H9 (cell line): ENCODE measurements around the gene GSX2. TPM values are rescaled to one million over a fixed set of nuclear protein-coding genes. Genes with fewer than 3 reads are reported as not detected.
A peak's percentile ranks its signal among the peaks of the same experiment; 100 is the strongest.

Experiments used
- DNase-seq: peaks from one replicate; pipeline ENCODE4 v3.0.0-alpha.2; 2017
- H2AFZ ChIP-seq: one replicate; pipeline ENCODE4 v1.6.1; 2013; ENCODE audit warnings: mild to moderate bottlenecking, low read length, control low read depth, moderate library complexity
- H2AK5ac ChIP-seq: 2 replicates; pipeline ENCODE4 v1.6.1; 2013; ENCODE audit warnings: low read length, control low read depth, mixed read lengths; ENCODE audit not compliant: insufficient read length
- H2BK120ac ChIP-seq: one replicate; pipeline ENCODE4 v1.6.1; 2013; ENCODE audit warnings: low read depth, mild to moderate bottlenecking, low read length, control low read depth, inconsistent platforms; ENCODE audit not compliant: poor library complexity, severe bottlenecking
- H2BK12ac ChIP-seq: 2 replicates; pipeline ENCODE4 v1.6.1; 2013; ENCODE audit warnings: low read length, control low read depth, mixed read lengths, low read depth; ENCODE audit not compliant: insufficient read length
- H2BK15ac ChIP-seq: 2 replicates; pipeline ENCODE4 v1.6.1; 2013; ENCODE audit warnings: low read depth, low read length, control low read depth
- H2BK20ac ChIP-seq: one replicate; pipeline ENCODE4 v1.6.1; 2013; ENCODE audit warnings: low read depth, mild to moderate bottlenecking, low read length, control low read depth, inconsistent platforms; ENCODE audit not compliant: poor library complexity, severe bottlenecking
- H2BK5ac ChIP-seq: 2 replicates; pipeline ENCODE4 v1.6.1; 2013; ENCODE audit warnings: low read length, control low read depth, mixed read lengths; ENCODE audit not compliant: insufficient read length
- H3K14ac ChIP-seq: 2 replicates; pipeline ENCODE4 v1.6.1; 2013; ENCODE audit warnings: low read length, control low read depth; ENCODE audit not compliant: insufficient read depth
- H3K18ac ChIP-seq: 2 replicates; pipeline ENCODE4 v1.6.1; 2013; ENCODE audit warnings: low read depth, mild to moderate bottlenecking, mixed read lengths, low read length, control low read depth; ENCODE audit not compliant: insufficient read length
- H3K23ac ChIP-seq: 2 replicates; pipeline ENCODE4 v1.6.1; 2013; ENCODE audit warnings: low read length, control low read depth, mixed read lengths, low read depth; ENCODE audit not compliant: insufficient read length
- H3K23me2 ChIP-seq: 2 replicates; pipeline ENCODE4 v1.6.1; 2013; ENCODE audit warnings: low read depth, mild to moderate bottlenecking, mixed read lengths, low read length, control low read depth; ENCODE audit not compliant: insufficient read length, poor library complexity, severe bottlenecking
- H3K27ac ChIP-seq: 2 replicates; pipeline ENCODE4 v1.5.1; 2013; ENCODE audit warnings: low read length, control low read depth, mixed read lengths, low read depth; ENCODE audit not compliant: insufficient read length
- H3K27me3 ChIP-seq: 2 replicates; pipeline ENCODE4 v1.6.1; 2013; ENCODE audit warnings: low read length, control low read depth, inconsistent platforms; ENCODE audit not compliant: insufficient read depth
- H3K4ac ChIP-seq: 2 replicates; pipeline ENCODE4 v1.6.1; 2013; ENCODE audit warnings: low read depth, mild to moderate bottlenecking, control low read depth, inconsistent platforms, low read length, moderate library complexity
- H3K4me1 ChIP-seq: 2 replicates; pipeline ENCODE4 v1.6.1; 2013; ENCODE audit warnings: low read length, control low read depth, inconsistent platforms; ENCODE audit not compliant: insufficient read depth
- H3K4me2 ChIP-seq: 2 replicates; pipeline ENCODE4 v1.6.1; 2013; ENCODE audit warnings: low read length, control low read depth, mixed read lengths; ENCODE audit not compliant: insufficient read length, insufficient read depth
- H3K56ac ChIP-seq: 2 replicates; pipeline ENCODE4 v1.6.1; 2013; ENCODE audit warnings: low read depth, mild to moderate bottlenecking, mixed read lengths, low read length, control low read depth; ENCODE audit not compliant: insufficient read length
- H3K79me1 ChIP-seq: 2 replicates; pipeline ENCODE4 v1.6.1; 2013; ENCODE audit warnings: low read depth, mild to moderate bottlenecking, moderate library complexity, low read length, control low read depth, inconsistent platforms; ENCODE audit not compliant: insufficient read depth, poor library complexity, severe bottlenecking
- H3K79me2 ChIP-seq: 2 replicates; pipeline ENCODE4 v1.6.1; 2013; ENCODE audit warnings: low read length, control low read depth, inconsistent platforms; ENCODE audit not compliant: insufficient read depth
- H3K9ac ChIP-seq: 2 replicates; pipeline ENCODE4 v1.6.1; 2013; ENCODE audit warnings: low read length, control low read depth, mixed read lengths; ENCODE audit not compliant: insufficient read length; ENCODE audit errors: extremely low read depth
- H3K9me3 ChIP-seq: one replicate; pipeline ENCODE4 v1.6.1; 2013; ENCODE audit warnings: low read depth, low read length, inconsistent platforms; ENCODE audit not compliant: control insufficient read depth
- H3T11ph ChIP-seq: one replicate; pipeline ENCODE4 v1.6.1; 2013; ENCODE audit warnings: mild to moderate bottlenecking, low read length, control low read depth, inconsistent platforms
- H4K20me1 ChIP-seq: one replicate; pipeline ENCODE4 v1.6.1; 2013; ENCODE audit not compliant: control insufficient read depth, insufficient read length, insufficient read depth
- H4K5ac ChIP-seq: 2 replicates; pipeline ENCODE4 v1.6.1; 2013; ENCODE audit warnings: low read depth, mild to moderate bottlenecking, mixed read lengths, low read length, control low read depth; ENCODE audit not compliant: insufficient read length
- H4K8ac ChIP-seq: replicated peaks from 2 replicates; pipeline ENCODE4 v1.6.1; 2013; ENCODE audit warnings: low read length, control low read depth, mixed read lengths, low read depth; ENCODE audit not compliant: insufficient read length
- H4K91ac ChIP-seq: 2 replicates; pipeline ENCODE4 v1.6.1; 2013; ENCODE audit warnings: low read depth, mild to moderate bottlenecking, moderate library complexity, mixed read lengths, low read length, control low read depth; ENCODE audit not compliant: insufficient read length
- H3K27ac Mint-ChIP-seq, 3 experiments: 2 replicates in 2 of 3; 3 replicates in 1 of 3; pipeline ENCODE4 v1.8.0; 2020 to 2021; ENCODE audit warnings: mixed read lengths in 3 of 3, mild to moderate bottlenecking in 1 of 3, moderate library complexity in 1 of 3
- H3K27me3 Mint-ChIP-seq: 2 replicates; pipeline ENCODE4 v1.8.0; 2021; ENCODE audit warnings: low read depth, mild to moderate bottlenecking, moderate library complexity, mixed read lengths
- H3K36me3 Mint-ChIP-seq, 3 experiments: 2 replicates in 2 of 3; 3 replicates in 1 of 3; pipeline ENCODE4 v1.8.0; 2020 to 2021; ENCODE audit warnings: low read depth in 3 of 3, mixed read lengths in 3 of 3; ENCODE audit not compliant: insufficient read depth in 1 of 3
- H3K4me1 Mint-ChIP-seq, 2 experiments: 2 replicates each; pipeline ENCODE4 v1.8.0; 2020; ENCODE audit warnings: mixed read lengths in 2 of 2
- H3K4me3 Mint-ChIP-seq, 2 experiments: 2 replicates in 1 of 2; 3 replicates in 1 of 2; pipeline ENCODE4 v1.8.0; 2020 to 2021; ENCODE audit warnings: mild to moderate bottlenecking in 2 of 2, mixed read lengths in 2 of 2, moderate library complexity in 1 of 2
- H3K9me3 Mint-ChIP-seq, 2 experiments: 2 replicates in 1 of 2; 3 replicates in 1 of 2; pipeline ENCODE4 v1.8.0; 2020; ENCODE audit warnings: mild to moderate bottlenecking in 2 of 2, mixed read lengths in 2 of 2, moderate library complexity in 1 of 2
- CTCF ChIP-seq: fragments of 200-600 bp; sonication (generic); conservative IDR thresholded peaks from 3 replicates; pipeline ENCODE4 v1.8.0; 2021; ENCODE audit warnings: antibody characterized with exemption, mild to moderate bottlenecking
- WGBS: extraction: QIAGEN DNeasy Blood & Tissue Kit; methylation state at CpG from one replicate; pipeline ENCODE4 v1.1.7; 2013; ENCODE audit warnings: missing lambda C conversion rate, low lambda C conversion rate, mixed read lengths; ENCODE audit not compliant: insufficient read length; ENCODE audit errors: extremely low coverage; 5-methylcytosine and 5-hydroxymethylcytosine counted together
- total RNA-seq: library from RNA; stranded (reverse); gene quantifications from 2 replicates; pipeline ENCODE4 v1.2.1, GENCODE V29; 2021

Gene GSX2
- total RNA-seq, 1 experiment from 2014 or later: not detected

GRCh38 chr4:54090804-54091623 is 8.9 kb upstream of the GSX2 start:
- Histone ChIP-seq H3K14ac (no peak overlapping the region), H3K23me2 (peaks cover 11% of the 10 kb centered on the region), H3K79me2 (no peaks in the 10 kb centered on the region), H3K27me3 (peaks cover 56% of the 10 kb centered on the region), H2BK5ac (no peak overlapping the region), H2BK12ac (no peak overlapping the region), H2AK5ac (no peak overlapping the region), H3K18ac (no peak overlapping the region), H2BK15ac (no peak overlapping the region), H2BK20ac (no peak overlapping the region), H3K79me1 (no peaks in the 10 kb centered on the region), H3K27ac (no peak overlapping the region), H4K8ac (no peak overlapping the region), H3K56ac (no peak overlapping the region), H3K9me3 (no peaks in the 10 kb centered on the region), H4K20me1 (peaks cover 3% of the 10 kb centered on the region), H3T11ph (no peak overlapping the region), H4K5ac (no peak overlapping the region), H2AFZ (no peak overlapping the region), H3K4me1 (peaks cover 7% of the 10 kb centered on the region; the same call in 1 of the 2 replicates), H3K9ac (no peak overlapping the region), H3K4me2 (peak overlapping the region; percentile 99), H3K23ac (no peak overlapping the region), H4K91ac (no peak overlapping the region), H3K4ac (no peak overlapping the region), H2BK120ac (no peak overlapping the region)
- Mint-ChIP-seq H3K36me3 (no peaks in the 10 kb centered on the region), H3K27ac (no peak overlapping the region), H3K9me3 (no peaks in the 10 kb centered on the region; a peak in 1 of 5 replicates), H3K27me3 (peaks cover 97% of the 10 kb centered on the region), H3K4me3 (peak overlapping the region; percentile 24 to 77), H3K4me1 (peaks cover 40 to 42% of the 10 kb centered on the region in 2 experiments)
- no CpG with 5 or more reads among the region's 27 CpGs for WGBS
- TF ChIP-seq CTCF: no peak
- DNase-seq: peak; percentile 30
